ENCODE measurements around the gene TDRD1. TPM values are rescaled to one million over a fixed set of nuclear protein-coding genes. Genes with fewer than 3 reads are reported as not detected.

The TDRD1 gene
- total RNA-seq, 1 experiment from 2014 or later = 0.14 TPM

DNA sequence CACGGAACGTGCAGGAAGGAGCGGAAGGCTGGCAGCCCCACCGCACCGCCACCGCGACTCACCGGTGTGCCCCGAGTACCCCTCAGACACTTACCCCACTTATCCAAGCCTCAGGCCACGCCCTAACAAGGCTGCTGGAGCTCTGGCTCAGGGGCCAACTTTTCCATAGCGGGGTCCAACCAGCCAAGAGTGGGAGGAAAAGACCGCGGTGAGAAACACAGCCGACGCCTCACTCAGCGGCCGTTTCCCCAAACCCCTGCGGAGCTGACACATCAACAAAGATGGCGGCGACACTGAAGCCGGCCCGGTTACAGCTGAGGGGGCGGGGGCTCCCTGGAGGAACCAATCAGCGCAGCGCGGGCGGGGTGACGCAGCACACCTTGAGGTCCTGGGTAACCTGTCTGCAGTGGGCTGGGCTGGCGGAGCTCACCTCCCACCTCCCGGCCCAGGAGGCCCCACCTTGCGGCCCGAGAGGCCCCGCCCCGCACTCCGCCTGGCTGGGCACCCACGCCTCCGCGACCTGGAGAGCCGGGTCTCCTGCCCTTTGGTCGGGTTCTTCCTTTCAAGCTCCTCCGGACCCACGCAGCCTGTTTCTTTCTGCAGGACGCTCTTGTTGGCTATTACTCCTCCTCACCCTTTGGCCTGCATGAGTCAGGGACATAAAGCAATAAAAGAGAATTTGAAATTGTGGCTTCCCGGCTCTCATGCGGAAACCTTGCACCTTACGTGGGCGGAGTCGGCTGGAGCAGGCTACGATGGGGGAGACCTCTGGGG is 5.0 kb upstream of the TDRD1 start, which contains the start of gene CCDC186:
Gene CCDC186, minus strand, starts transcription at position 283 of the 774 bp plus-strand sequence. CDS start 10,935 bp downstream, outside the sequence.
- Mint-ChIP-seq H3K27me3 (ENCODE audit: insufficient read depth, unreplicated experiment) (no peaks in the 10 kb centered on the region), H3K4me3 (ENCODE audit: unreplicated experiment) (peak within 1 kb of the TSS; percentile 100), H3K4me1 (ENCODE audit: low read depth, unreplicated experiment) (no peaks in the 10 kb centered on the region), H3K9me3 (ENCODE audit: unreplicated experiment) (no peaks in the 10 kb centered on the region), H3K27ac (ENCODE audit: unreplicated experiment) (peak within 1 kb of the TSS; percentile 100), H3K36me3 (ENCODE audit: insufficient read depth, unreplicated experiment) (peaks cover 18% of the 10 kb centered on the region)
- CTCF ChIA-PET = interaction anchor here (0.8 kb wide), 1 partner anchor 65 kb away, joined by 3 read pairs; the partner anchor contains the start of gene VWA2
- TF ChIP-seq, protein P1, sequence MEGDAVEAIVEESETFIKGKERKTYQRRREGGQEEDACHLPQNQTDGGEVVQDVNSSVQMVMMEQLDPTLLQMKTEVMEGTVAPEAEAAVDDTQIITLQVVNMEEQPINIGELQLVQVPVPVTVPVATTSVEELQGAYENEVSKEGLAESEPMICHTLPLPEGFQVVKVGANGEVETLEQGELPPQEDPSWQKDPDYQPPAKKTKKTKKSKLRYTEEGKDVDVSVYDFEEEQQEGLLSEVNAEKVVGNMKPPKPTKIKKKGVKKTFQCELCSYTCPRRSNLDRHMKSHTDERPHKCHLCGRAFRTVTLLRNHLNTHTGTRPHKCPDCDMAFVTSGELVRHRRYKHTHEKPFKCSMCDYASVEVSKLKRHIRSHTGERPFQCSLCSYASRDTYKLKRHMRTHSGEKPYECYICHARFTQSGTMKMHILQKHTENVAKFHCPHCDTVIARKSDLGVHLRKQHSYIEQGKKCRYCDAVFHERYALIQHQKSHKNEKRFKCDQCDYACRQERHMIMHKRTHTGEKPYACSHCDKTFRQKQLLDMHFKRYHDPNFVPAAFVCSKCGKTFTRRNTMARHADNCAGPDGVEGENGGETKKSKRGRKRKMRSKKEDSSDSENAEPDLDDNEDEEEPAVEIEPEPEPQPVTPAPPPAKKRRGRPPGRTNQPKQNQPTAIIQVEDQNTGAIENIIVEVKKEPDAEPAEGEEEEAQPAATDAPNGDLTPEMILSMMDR (IDR thresholded peaks at IDR 0.05; ENCODE audit: insufficient read depth in 1 of 2, low read depth in 1 of 2, low read length in 1 of 2, severe bottlenecking in 1 of 2, unreplicated experiment in 1 of 2) = no peak
- Histone ChIP-seq H3K4me1 (peaks cover 9% of the 10 kb centered on the region; the same call in 1 of the 2 replicates), H3K9me3 (peaks cover 5% of the 10 kb centered on the region; the same call in 1 of the 2 replicates), H3K27me3 (replicated peaks; ENCODE audit: control insufficient read depth, insufficient read depth, low read length) (no peaks in the 10 kb centered on the region), H3K36me3 (ENCODE audit: control insufficient read depth, insufficient read depth, low read length) (no peaks in the 10 kb centered on the region), H3K4me3 (ENCODE audit: low read depth, low read length) (peak within 1 kb of the TSS; percentile 79)
- DNase-seq = peak; percentile 99
- intact Hi-C loops (cut with micrococcal nuclease; ENCODE audit: unreplicated experiment) = loop anchor here (1.0 to 2.0 kb wide), 3 partner anchors 8 to 65 kb away; partner anchors contain the start of gene VWA2
- no TSS peak for BruUV-seq (replicated peaks)
- POLR2A ChIA-PET = interaction anchor here (0.9 kb wide), 1 partner anchor 131 kb away, joined by 3 read pairs; the partner anchor contains the start of gene ADRB1

DNA sequence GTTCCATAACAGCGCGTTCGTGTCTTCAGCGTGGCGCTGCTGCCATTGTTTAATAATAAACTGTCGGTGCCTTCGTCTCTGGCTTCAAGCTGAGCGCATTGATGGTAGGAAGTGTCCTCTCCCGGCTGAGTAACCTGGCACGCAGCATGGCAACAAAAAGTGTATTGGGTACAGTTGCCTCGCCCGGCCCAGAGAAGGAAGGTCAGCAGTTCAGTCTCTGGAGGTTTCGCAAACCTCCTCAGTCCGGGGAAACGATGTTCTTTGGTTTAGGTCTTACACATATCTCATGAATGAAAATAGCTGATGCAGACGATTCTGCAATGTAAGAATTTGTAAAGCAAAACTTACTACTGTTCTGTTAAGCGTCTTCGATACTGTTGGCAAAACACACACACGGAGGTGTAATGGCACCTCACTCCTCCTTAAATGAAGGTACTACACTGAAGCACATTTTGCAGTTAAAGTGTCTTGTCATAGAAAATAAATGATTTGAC is 4.4 kb upstream of the TDRD1 start:
- H3K27ac Mint-ChIP-seq (ENCODE audit: unreplicated experiment) = peak overlapping the region; percentile 100
- no peaks in the 10 kb centered on the region for H3K27me3 Mint-ChIP-seq (ENCODE audit: insufficient read depth, unreplicated experiment)
- Histone ChIP-seq H3K9me3 (no peaks in the 10 kb centered on the region), H3K36me3 (ENCODE audit: control insufficient read depth, insufficient read depth, low read length) (no peaks in the 10 kb centered on the region), H3K4me1 (peaks cover 9% of the 10 kb centered on the region; the same call in 1 of the 2 replicates), H3K4me3 (ENCODE audit: low read depth, low read length) (peak overlapping the region; percentile 54), H3K27me3 (replicated peaks; ENCODE audit: control insufficient read depth, insufficient read depth, low read length) (no peaks in the 10 kb centered on the region)
- TSS peak; percentile 71 for BruUV-seq (replicated peaks)
- peak overlapping the region; percentile 100 for H3K4me3 Mint-ChIP-seq (ENCODE audit: unreplicated experiment)
- no peaks in the 10 kb centered on the region for H3K9me3 Mint-ChIP-seq (ENCODE audit: unreplicated experiment)
- intact Hi-C loops (cut with micrococcal nuclease; ENCODE audit: unreplicated experiment) = loop anchor here (1.0 to 2.0 kb wide), 3 partner anchors 8 to 65 kb away; partner anchors contain the start of gene VWA2
- no peak for DNase-seq
- H3K36me3 Mint-ChIP-seq (ENCODE audit: insufficient read depth, unreplicated experiment) = peaks cover 19% of the 10 kb centered on the region
- POLR2A ChIA-PET = interaction anchor here (0.9 kb wide), 1 partner anchor 131 kb away, joined by 3 read pairs; the partner anchor contains the start of gene ADRB1
- CTCF ChIA-PET = interaction anchor here (0.6 kb wide), 1 partner anchor 263 kb away, joined by 6 read pairs; no protein-coding TSS in a partner anchor
- H3K4me1 Mint-ChIP-seq (ENCODE audit: low read depth, unreplicated experiment) = no peaks in the 10 kb centered on the region
- TF ChIP-seq, protein P1 (IDR thresholded peaks at IDR 0.05; ENCODE audit: insufficient read depth in 1 of 2, low read depth in 1 of 2, low read length in 1 of 2, severe bottlenecking in 1 of 2, unreplicated experiment in 1 of 2) = no peak

DNA sequence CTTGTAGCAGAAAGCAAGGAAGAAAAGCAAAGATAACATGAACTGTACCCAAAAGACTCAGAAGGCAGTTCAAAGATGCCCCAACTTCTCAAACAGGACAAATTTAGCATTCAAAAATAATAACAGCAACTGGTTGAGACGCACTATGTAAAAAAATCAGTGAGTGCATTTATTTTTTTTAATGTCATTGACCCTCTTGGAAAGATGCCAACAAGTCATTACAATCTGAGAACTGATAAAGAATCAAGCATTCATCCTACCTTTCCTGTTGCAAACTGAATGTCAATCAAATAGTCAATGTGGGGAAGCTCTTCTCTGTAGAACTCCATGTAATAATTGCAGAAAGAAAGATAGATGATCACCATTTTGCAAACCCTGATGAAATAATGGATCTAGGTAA is 3.5 kb upstream of the TDRD1 start:
- H3K27ac Mint-ChIP-seq (ENCODE audit: unreplicated experiment) = no peak overlapping the region
- CTCF ChIA-PET = no interaction called here

More for the DNA sequence above, 3.5 kb upstream of the TDRD1 start:
- peak overlapping the region; percentile 100 for H3K4me3 Mint-ChIP-seq (ENCODE audit: unreplicated experiment)
- POLR2A ChIA-PET = no interaction called here
- DNase-seq = no peak
- intact Hi-C loops (cut with micrococcal nuclease; ENCODE audit: unreplicated experiment) = loop anchor here (2.0 kb wide), 1 partner anchor 29 kb away; no protein-coding TSS in a partner anchor
- H3K36me3 Mint-ChIP-seq (ENCODE audit: insufficient read depth, unreplicated experiment) = peaks cover 19% of the 10 kb centered on the region
- Histone ChIP-seq H3K4me1 (peaks cover 9% of the 10 kb centered on the region; the same call in 1 of the 2 replicates), H3K36me3 (ENCODE audit: control insufficient read depth, insufficient read depth, low read length) (no peaks in the 10 kb centered on the region), H3K9me3 (no peaks in the 10 kb centered on the region), H3K4me3 (ENCODE audit: low read depth, low read length) (peak overlapping the region; percentile 17), H3K27me3 (replicated peaks; ENCODE audit: control insufficient read depth, insufficient read depth, low read length) (no peaks in the 10 kb centered on the region)
- BruUV-seq (replicated peaks) = no TSS peak
- no peaks in the 10 kb centered on the region for H3K4me1 Mint-ChIP-seq (ENCODE audit: low read depth, unreplicated experiment)
- H3K27me3 Mint-ChIP-seq (ENCODE audit: insufficient read depth, unreplicated experiment) = no peaks in the 10 kb centered on the region
- no peaks in the 10 kb centered on the region for H3K9me3 Mint-ChIP-seq (ENCODE audit: unreplicated experiment)
- TF ChIP-seq, protein P1 (IDR thresholded peaks at IDR 0.05; ENCODE audit: insufficient read depth in 1 of 2, low read depth in 1 of 2, low read length in 1 of 2, severe bottlenecking in 1 of 2, unreplicated experiment in 1 of 2) = no peak
